ENCODE measurements around the gene CAPN13. TPM values are rescaled to one million over a fixed set of nuclear protein-coding genes. Genes with fewer than 3 reads are reported as not detected.

Gene CAPN13
- total RNA-seq, 1 experiment from 2014 or later, result 5.7 TPM

GRCh38 chr2:30707304-30707903 lies 99.8 kb downstream of the CAPN13 start:
- H2BK15ac ChIP-seq (ENCODE audit: low read depth, low read length), result no peak overlapping the region
- no peak overlapping the region for H3K23ac ChIP-seq (ENCODE audit: insufficient read length, low read depth, low read length)
- no peak overlapping the region for H4K8ac ChIP-seq (replicated peaks; ENCODE audit: insufficient read length, low read depth, low read length)
- no peak overlapping the region for H3K18ac ChIP-seq (ENCODE audit: insufficient read length, low read depth, low read length)
- no peak overlapping the region for H4K91ac ChIP-seq (ENCODE audit: insufficient read length, low read depth, low read length)
- no peak overlapping the region for H3K4me2 ChIP-seq (ENCODE audit: insufficient read depth, insufficient read length, low read length)
- DNase-seq, result no peak
- no peak overlapping the region for H3K27ac Mint-ChIP-seq
- no peaks in the 10 kb centered on the region for H4K20me1 ChIP-seq (ENCODE audit: control insufficient read depth, insufficient read depth, insufficient read length)
- H2BK120ac ChIP-seq (ENCODE audit: low read depth, low read length, poor library complexity, severe bottlenecking), result no peak overlapping the region
- H3K4ac ChIP-seq (ENCODE audit: low read depth, low read length), result no peak overlapping the region
- no peaks in the 10 kb centered on the region for H3K9me3 ChIP-seq (ENCODE audit: control insufficient read depth, low read depth, low read length)
- no CpG with 5 or more reads among the region's 8 CpGs for WGBS (ENCODE audit: extremely low coverage, insufficient read length, low lambda C conversion rate)
- H3K27me3 ChIP-seq (ENCODE audit: insufficient read depth, low read length), result no peaks in the 10 kb centered on the region
- H3K79me1 ChIP-seq (ENCODE audit: insufficient read depth, low read depth, low read length, poor library complexity, severe bottlenecking), result no peaks in the 10 kb centered on the region
- peaks cover 8 to 26% (median 9%) of the 10 kb centered on the region in 3 experiments; a peak in 6 of 7 replicates for H3K36me3 Mint-ChIP-seq (ENCODE audit: insufficient read depth in 1 of 3, low read depth in 3 of 3)
- peaks cover 4 to 5% of the 10 kb centered on the region in 2 experiments; a peak in 3 of 4 replicates for H3K4me1 Mint-ChIP-seq
- no peak overlapping the region for H3K4me3 Mint-ChIP-seq
- no peak overlapping the region for H4K5ac ChIP-seq (ENCODE audit: insufficient read length, low read depth, low read length)
- no peak overlapping the region for H3K27ac ChIP-seq (ENCODE audit: insufficient read length, low read depth, low read length)
- no peak overlapping the region for H3K56ac ChIP-seq (ENCODE audit: insufficient read length, low read depth, low read length)
- no peak overlapping the region for H2BK20ac ChIP-seq (ENCODE audit: low read depth, low read length, poor library complexity, severe bottlenecking)
- H3T11ph ChIP-seq (ENCODE audit: low read length), result no peak overlapping the region
- no peaks in the 10 kb centered on the region; the same call in none of the 2 replicates for H3K27me3 Mint-ChIP-seq (ENCODE audit: low read depth)
- no peaks in the 10 kb centered on the region for H3K79me2 ChIP-seq (ENCODE audit: insufficient read depth, low read length)
- H3K23me2 ChIP-seq (ENCODE audit: insufficient read length, low read depth, low read length, poor library complexity, severe bottlenecking), result no peaks in the 10 kb centered on the region
- no peaks in the 10 kb centered on the region for H3K4me1 ChIP-seq (ENCODE audit: insufficient read depth, low read length)
- no peak overlapping the region for H2BK12ac ChIP-seq (ENCODE audit: insufficient read length, low read depth, low read length)
- no peak overlapping the region for H2BK5ac ChIP-seq (ENCODE audit: insufficient read length, low read length)
- H3K14ac ChIP-seq (ENCODE audit: insufficient read depth, low read length), result no peak overlapping the region
- H2AFZ ChIP-seq (ENCODE audit: low read length), result no peak overlapping the region
- no peak overlapping the region for H3K9ac ChIP-seq (ENCODE audit: extremely low read depth, insufficient read length, low read length)
- H3K9me3 Mint-ChIP-seq, result peaks cover 33 to 36% of the 10 kb centered on the region in 2 experiments
- H2AK5ac ChIP-seq (ENCODE audit: insufficient read length, low read length), result no peak overlapping the region
- no peak; the same call in 2 of the 3 replicates for TF ChIP-seq CTCF (conservative IDR thresholded peaks at IDR 0.05)
